NCI-H1436 (cell line): ENCODE measurements around the gene EEFSEC.

Experiments
- DNase-seq: peaks from one replicate; lab custom pipeline; 2025; lab: John Stamatoyannopoulos, UW

Gene EEFSEC

GRCh38 chr3:128447561-128448013 is 294.3 kb downstream of the EEFSEC start:
- no peak for DNase-seq

DNA sequence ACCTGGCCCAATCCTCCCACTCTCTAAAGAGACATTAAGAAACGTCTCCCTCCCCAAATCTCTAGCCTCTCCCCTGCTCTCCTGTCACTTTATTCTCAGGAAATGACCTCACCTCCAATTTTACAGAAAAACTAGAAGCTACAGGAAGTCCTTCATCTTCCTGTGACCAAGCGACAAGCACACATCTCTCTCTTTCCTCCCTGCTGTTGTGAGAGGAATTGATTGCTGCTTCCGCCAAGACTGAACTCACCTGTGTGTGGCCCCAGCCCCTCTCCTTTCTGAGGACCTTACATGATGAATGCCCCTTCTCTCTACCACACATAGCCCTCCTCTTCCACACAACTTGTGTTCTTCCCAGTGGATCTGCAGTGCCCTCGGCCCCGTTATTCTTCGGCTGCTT is 295.2 kb downstream of the EEFSEC start:
- no peak for DNase-seq

GRCh38 chr3:128449111-128449638 is 295.9 kb downstream of the EEFSEC start:
- DNase-seq: no peak

DNA sequence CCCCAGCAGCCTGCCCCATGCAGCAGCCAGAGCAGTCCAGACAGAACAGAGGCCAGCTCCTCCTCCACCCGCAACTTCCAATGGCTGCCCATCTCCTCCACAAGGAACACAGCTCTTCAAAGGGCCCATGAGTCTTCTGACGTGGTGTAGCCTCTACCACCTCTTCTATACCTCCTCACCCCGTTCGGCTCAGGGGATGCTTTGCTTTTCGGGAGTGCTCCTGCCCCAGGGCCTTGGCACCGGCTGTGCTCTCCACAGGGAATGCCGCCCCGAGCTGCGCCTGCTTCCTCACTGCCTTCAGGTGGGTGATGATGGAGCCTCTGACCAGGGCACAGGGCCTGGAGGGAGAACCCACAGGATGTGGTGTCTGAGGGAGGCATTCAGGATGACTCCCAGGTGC is 298.8 kb downstream of the EEFSEC start:
- no peak for DNase-seq

DNA sequence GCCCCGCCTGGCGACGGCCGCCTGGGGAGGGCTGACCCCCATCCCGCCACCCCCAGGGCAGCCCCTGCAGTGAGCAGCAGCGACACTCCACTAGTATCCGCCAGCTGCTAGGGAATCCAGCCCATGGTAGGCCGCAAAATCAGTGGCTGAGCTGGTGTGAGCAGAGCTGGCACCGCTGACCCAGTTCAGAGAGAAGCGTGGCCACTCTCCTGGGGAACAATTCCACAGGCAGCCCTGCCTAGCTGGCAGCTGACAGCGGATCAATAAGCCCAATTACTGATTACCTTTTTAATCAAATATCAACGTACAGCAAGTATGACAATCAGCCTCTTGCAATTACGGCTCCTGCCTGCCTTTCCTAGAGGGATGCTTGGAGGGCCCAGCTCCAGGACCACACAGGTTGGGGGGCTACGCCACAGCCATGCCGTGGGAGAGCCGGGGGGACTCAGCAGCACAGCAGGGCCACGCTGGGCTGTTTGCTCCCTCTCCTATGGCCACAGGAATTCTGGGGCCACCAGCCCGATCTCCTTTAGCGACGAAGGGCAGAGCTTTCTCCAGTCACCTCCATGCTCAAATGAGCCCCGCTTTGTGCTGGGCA is 299.5 kb downstream of the EEFSEC start:
- DNase-seq: no peak

DNA sequence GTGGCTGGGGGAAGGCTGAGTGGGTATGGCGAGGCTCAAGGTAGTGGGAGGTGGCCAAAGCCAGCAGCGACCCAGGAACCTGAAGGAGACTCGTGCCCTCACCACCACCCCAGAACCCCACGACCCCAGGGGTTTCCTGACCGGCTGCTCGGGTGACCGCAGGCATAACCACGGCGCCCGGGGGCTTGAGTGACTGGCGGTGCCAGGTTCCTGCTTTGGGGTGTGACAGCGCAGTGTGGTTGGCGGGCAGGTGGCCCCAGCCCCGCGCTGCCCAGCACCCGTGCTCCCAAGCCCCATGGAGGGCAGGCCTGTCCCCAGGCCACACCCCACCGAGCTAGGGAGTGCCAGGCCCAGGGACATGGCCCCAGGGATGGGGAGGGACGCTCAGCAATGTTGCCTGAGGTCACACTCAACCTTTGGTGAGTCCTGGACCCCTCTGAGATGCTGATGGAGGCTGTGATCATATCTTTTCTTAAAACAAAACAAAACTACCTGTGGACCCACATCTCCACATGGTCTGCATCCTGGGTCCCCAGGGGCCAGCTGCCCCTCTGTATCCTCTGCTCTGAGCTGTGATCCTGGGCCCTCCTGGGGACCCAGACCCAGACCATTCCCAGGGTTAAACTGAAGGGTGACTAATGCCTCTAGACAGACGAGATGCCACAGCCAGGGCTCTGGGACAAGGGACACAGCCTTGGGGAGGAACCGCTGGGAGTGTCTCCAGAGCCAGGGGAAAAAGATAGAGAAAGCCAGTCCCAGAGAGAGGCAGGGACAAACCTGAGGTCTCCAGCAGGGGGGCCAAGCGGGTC is 300.4 kb downstream of the EEFSEC start:
- DNase-seq: no peak

DNA sequence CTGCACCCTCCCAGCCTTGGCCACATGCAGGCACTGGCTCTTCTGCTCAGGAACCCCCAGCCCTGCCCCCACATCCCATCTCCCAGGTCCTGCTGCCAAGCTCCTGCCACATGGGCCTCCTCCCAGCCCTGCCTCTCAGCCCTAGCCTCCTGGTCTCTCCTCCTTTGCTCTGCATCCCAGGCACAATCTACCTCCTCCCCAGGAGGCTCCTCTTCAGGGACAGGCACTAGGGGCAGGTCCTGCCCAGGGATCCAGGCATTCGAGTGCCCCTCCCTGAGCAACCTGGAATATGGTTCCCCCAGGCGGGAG is 301.0 kb downstream of the EEFSEC start:
- DNase-seq: no peak

DNA sequence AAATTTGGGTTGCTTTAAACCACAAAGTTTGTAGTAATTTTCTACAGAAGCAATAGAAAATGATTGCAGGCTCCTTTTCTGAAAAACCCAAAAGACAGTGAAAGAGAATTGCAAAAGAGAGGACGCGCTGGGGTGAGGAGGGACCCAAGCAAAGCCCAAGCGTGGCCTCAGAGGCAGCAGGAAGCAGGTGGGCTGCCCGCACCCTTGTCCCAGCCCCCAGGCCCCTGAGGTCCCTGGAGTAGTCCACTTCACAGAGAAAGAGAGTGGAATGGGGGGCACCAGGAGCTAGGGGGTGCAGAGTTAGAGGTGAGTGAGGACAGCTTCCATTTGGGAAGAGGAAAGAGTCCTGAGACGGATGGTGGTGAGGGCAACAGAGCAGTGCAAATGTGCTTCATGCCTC is 301.8 kb downstream of the EEFSEC start:
- no peak for DNase-seq

DNA sequence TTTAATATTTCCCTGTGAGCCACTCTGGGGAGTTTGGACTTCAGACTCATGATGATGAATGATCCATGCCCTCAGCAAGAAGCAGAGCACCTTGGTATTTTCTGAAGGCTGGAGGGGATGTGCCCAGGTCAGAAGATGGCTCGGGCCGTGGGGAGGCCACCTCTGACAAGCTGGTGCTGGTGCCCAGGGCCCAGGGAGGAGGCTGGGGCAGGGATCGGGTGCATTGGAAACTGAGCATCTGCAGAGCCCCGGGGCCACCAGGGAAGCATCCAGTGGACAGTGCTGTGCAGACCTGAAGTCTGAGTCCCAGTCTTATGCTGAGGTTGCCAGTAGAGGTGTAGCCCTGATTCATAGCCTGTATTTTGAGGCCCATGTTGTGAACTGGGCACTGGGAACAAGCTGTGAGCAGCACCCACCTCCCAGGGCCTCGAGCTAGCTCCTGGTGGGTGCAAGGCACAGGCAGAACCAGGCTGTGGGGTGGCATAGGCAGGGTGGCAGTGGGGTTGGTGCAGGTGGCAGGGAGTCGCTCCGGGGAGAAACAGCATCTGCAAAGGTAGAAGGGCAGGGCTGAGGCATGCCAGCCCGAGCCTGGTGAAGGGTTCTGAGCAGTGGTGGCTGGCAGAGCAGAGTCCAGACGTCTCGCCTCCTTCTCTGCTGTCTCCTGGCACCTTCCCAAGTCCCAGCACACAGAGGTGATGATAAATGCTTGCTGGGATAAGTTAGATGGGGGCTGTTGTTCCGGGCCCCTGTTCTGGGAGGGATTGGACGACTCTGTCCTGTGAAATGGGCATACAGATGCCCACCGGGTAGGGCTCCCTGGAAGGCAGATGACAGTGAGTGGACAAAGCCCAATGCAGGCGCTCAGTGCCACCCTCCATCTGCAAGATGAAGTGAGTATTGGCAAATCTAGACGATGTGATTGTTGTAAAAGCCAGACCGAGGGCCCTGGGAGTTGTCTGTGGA is 302.8 kb downstream of the EEFSEC start:
- no peak for DNase-seq

DNA sequence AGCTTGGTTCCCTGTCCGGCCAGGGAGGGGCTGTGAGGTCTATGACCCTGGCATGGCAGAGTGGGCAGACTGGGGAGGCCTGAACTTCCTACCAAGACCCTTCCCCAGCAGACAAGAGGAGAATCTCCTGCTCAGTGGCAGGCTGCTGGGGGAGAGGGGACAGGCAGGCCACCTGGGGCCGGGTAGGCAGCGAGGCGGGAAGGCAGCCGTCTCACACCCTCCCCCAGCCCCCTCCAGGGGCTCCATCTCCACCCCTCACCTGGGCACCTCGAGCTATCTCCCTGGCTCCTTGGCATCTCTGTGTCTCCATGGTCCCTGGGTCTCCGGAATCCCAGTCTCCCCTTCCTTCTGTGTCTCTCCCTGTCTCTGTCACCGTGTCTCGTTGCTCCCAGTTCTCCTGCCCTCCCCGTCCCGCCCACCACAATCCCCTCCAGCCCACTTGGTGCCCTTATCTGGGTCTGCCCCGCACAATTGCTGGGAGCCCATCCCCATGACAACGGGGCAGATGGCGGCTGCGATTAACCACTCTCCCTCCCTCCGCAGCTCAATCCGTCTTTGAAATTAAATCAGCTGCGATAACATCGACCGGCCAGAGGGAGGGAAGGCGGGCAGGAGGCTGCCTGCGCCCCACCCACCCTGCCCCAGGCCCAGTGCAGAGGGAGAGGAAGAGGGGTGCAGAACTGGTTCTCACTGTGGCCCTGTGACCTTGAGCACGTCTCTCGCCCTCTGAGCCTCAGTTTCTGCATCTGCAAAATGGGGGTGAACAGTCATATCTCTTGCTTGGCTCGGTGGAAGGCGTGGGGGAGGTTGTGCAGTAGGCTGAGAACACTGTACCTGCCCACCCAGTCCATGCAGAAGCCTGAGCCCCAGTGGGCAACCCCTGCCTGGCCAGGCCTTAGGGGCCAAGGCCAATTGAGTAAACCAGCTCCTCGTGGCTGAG is 303.8 kb downstream of the EEFSEC start:
- peak; percentile 85 for DNase-seq

DNA sequence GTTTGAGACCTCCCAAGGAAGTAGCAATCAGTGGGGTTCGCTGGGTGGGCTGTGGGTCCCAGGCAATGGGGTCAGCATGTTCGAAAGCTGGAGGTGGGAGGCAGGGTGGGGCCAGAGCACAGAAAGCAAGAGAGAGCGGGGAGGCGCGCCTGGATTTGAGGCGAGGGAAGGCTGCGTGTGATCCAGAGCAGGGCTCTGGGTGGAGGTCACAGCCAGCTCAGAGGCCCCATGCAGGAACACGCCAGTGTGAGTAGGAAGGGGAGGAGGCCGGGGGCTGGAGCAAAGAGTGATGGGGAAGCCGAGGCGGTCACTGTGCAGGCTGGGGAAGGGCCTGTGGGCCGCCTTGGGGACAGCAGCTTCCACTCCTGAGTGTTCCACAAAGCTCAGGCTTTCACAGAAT is 304.7 kb downstream of the EEFSEC start:
- no peak for DNase-seq
